ENCODE measurements around the gene COQ9. TPM values are rescaled to one million over a fixed set of nuclear protein-coding genes. Genes with fewer than 3 reads are reported as not detected.

The COQ9 gene
- total RNA-seq, 1 experiment from 2014 or later: 32.9 TPM

- DNase-seq: peak; percentile 72
- H3K9ac ChIP-seq (ENCODE audit: extremely low read depth, insufficient read length, low read length): peak within 1 kb of the TSS; percentile 31
- H2BK20ac ChIP-seq (ENCODE audit: low read depth, low read length, poor library complexity, severe bottlenecking): no peak within 1 kb of the TSS
- H4K5ac ChIP-seq (ENCODE audit: insufficient read length, low read depth, low read length): peak within 1 kb of the TSS; percentile 22
- H3K4ac ChIP-seq (ENCODE audit: low read depth, low read length): no peak within 1 kb of the TSS
- no peaks in the 10 kb centered on the region for H3K9me3 ChIP-seq (ENCODE audit: control insufficient read depth, low read depth, low read length)
- H4K8ac ChIP-seq (replicated peaks; ENCODE audit: insufficient read length, low read depth, low read length): peak within 1 kb of the TSS; percentile 32
- no CpG with 5 or more reads among the region's 73 CpGs for WGBS (ENCODE audit: extremely low coverage, insufficient read length, low lambda C conversion rate)
- no peaks in the 10 kb centered on the region for H4K20me1 ChIP-seq (ENCODE audit: control insufficient read depth, insufficient read depth, insufficient read length)
- H3K27me3 Mint-ChIP-seq (ENCODE audit: low read depth): peaks cover 28% of the 10 kb centered on the region
- no peak within 1 kb of the TSS for H2AK5ac ChIP-seq (ENCODE audit: insufficient read length, low read length)
- H3K79me2 ChIP-seq (ENCODE audit: insufficient read depth, low read length): no peaks in the 10 kb centered on the region
- H2BK5ac ChIP-seq (ENCODE audit: insufficient read length, low read length): no peak within 1 kb of the TSS
- peak within 1 kb of the TSS; percentile 34 for H2AFZ ChIP-seq (ENCODE audit: low read length)
- peak within 1 kb of the TSS; percentile 76 for H3K4me2 ChIP-seq (ENCODE audit: insufficient read depth, insufficient read length, low read length)
- no peak within 1 kb of the TSS for H3K18ac ChIP-seq (ENCODE audit: insufficient read length, low read depth, low read length)
- H3K27ac Mint-ChIP-seq: no peak within 1 kb of the TSS
- no peaks in the 10 kb centered on the region; a peak in 2 of 7 replicates for H3K36me3 Mint-ChIP-seq (ENCODE audit: insufficient read depth in 1 of 3, low read depth in 3 of 3)
- H3K23ac ChIP-seq (ENCODE audit: insufficient read length, low read depth, low read length): no peak within 1 kb of the TSS
- H3K27me3 ChIP-seq (ENCODE audit: insufficient read depth, low read length): no peaks in the 10 kb centered on the region
- H3K79me1 ChIP-seq (ENCODE audit: insufficient read depth, low read depth, low read length, poor library complexity, severe bottlenecking): peaks cover 5% of the 10 kb centered on the region
- H2BK15ac ChIP-seq (ENCODE audit: low read depth, low read length): no peak within 1 kb of the TSS
- peak within 1 kb of the TSS; percentile 83 for H3K14ac ChIP-seq (ENCODE audit: insufficient read depth, low read length)
- peaks cover 9 to 14% of the 10 kb centered on the region in 2 experiments; a peak in 4 of 5 replicates for H3K9me3 Mint-ChIP-seq
- no peak within 1 kb of the TSS for H2BK12ac ChIP-seq (ENCODE audit: insufficient read length, low read depth, low read length)
- H3K4me1 ChIP-seq (ENCODE audit: insufficient read depth, low read length): peaks cover 2% of the 10 kb centered on the region; the same call in 1 of the 2 replicates
- no peak within 1 kb of the TSS for H2BK120ac ChIP-seq (ENCODE audit: low read depth, low read length, poor library complexity, severe bottlenecking)
- H3K4me1 Mint-ChIP-seq: peaks cover 19 to 29% of the 10 kb centered on the region in 2 experiments
- H3K56ac ChIP-seq (ENCODE audit: insufficient read length, low read depth, low read length): no peak within 1 kb of the TSS
- no peak within 1 kb of the TSS for H3K27ac ChIP-seq (ENCODE audit: insufficient read length, low read depth, low read length)
- no peak within 1 kb of the TSS for H4K91ac ChIP-seq (ENCODE audit: insufficient read length, low read depth, low read length)
- peak within 1 kb of the TSS; percentile 82 to 90 for H3K4me3 Mint-ChIP-seq
- H3T11ph ChIP-seq (ENCODE audit: low read length): no peak within 1 kb of the TSS
- TF ChIP-seq CTCF (conservative IDR thresholded peaks at IDR 0.05): no peak
- peaks cover 14% of the 10 kb centered on the region for H3K23me2 ChIP-seq (ENCODE audit: insufficient read length, low read depth, low read length, poor library complexity, severe bottlenecking)
Measured at GRCh38 chr16:57485916-57486857, 38.9 kb downstream of the COQ9 start, which contains the start of gene DOK4. DOK4 (minus strand) TSS chr16:57486493; CDS start chr16:57479507, 6,986 bp downstream.

All from H9 (cell line).